ENCODE data around the gene RNF10. TPM values are rescaled to one million over a fixed set of nuclear protein-coding genes. Genes with fewer than 3 reads are reported as not detected.

RNF10 gene
- total and polyA plus RNA-seq, 9 of the 15 experiments (the other 6 are each of a cell fraction or from before 2014, with no cell fraction given): 43.0 to 139 (median 80.1) TPM

DNA sequence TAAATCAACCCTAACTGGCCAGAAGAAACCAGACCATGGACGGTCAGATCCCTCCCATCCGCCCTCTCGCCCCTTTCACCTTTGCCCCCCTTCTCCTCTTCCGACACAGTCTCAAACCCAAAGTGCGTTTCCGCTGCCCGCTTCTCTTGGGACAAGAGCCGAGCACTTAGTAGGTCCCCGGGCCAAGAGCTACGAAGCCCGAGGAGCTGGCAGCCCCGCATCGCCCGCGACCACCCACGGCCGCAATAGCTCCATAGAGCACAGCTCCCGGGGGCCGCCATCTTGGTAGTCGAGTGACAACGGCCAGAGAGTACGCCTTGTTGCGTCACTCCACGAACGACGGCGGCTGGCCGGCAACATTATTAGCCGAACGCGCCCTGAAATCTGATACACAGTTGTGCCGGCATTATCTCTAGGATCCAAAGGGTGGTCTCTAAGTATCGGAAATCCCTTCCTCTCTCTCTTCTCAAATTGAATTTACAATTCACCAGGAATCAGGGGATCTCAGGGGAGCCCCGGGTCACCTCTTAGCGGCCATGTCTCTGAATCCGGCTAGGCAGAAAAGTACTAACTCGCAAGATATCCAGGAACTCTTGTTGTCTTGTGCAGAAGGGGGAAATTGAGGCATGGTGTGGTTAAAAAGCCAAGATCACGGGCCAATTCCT is 5.2 kb upstream of the RNF10 start, which contains the start of gene COQ5 (continued):
- peak; percentile 85 for TF ChIP-seq KDM5B (IDR thresholded peaks at IDR 0.05; ENCODE audit: insufficient replicate concordance, low read depth, low read length)
- TF ChIP-seq MAX (CRISPR knock-in tag; IDR thresholded peaks at IDR 0.05): no peak
- TF ChIP-seq ZBTB11 (CRISPR knock-in tag; IDR thresholded peaks at IDR 0.05): 0 out of 6 replicates have a peak, but pooled peaks of 1 of the 3 experiments have one; percentile 14
- TF ChIP-seq RAD51 (IDR thresholded peaks at IDR 0.05; ENCODE audit: borderline replicate concordance, low read depth): no peak
- no peak for TF ChIP-seq ZNF507 (tag; conservative IDR thresholded peaks at IDR 0.05)
- no peak for TF ChIP-seq ZNF707 (CRISPR knock-in tag; conservative IDR thresholded peaks at IDR 0.05)
- TF ChIP-seq MCM5 (IDR thresholded peaks at IDR 0.05; ENCODE audit: low read depth): no peak
- TF ChIP-seq RBM39 (optimal IDR thresholded peaks at IDR 0.05; ENCODE audit: low read depth, low read length): no peak
- TF ChIP-seq CBX1 (IDR thresholded peaks at IDR 0.05; ENCODE audit: low read depth): no peak
- no peak for TF ChIP-seq U2AF1 (optimal IDR thresholded peaks at IDR 0.05; ENCODE audit: low read depth, low read length)
- TF ChIP-seq ZKSCAN3 (CRISPR knock-in tag; IDR thresholded peaks at IDR 0.05): no peak
- peak; percentile 94 to 98 (median 98) for TF ChIP-seq YY1 (IDR thresholded peaks at IDR 0.05; ENCODE audit: borderline replicate concordance in 1 of 3, control insufficient read depth in 1 of 3, extremely low read depth in 1 of 3, insufficient read depth in 3 of 3, insufficient read length in 1 of 3, insufficient replicate concordance in 2 of 3, low read depth in 1 of 3, low read length in 2 of 3)
- peak; percentile 19 to 29; a peak in 1 of 4 replicates for TF ChIP-seq NRF1 (conservative IDR thresholded peaks at IDR 0.05 in 1 of 2, IDR thresholded peaks at IDR 0.05 in 1 of 2)
- no peak for TF ChIP-seq HIVEP1 (CRISPR knock-in tag; IDR thresholded peaks at IDR 0.05)
- no peak for TF ChIP-seq ZNF449 (CRISPR knock-in tag; IDR thresholded peaks at IDR 0.05)

All from K562 (cell line).